ENCODE results near the gene PIP5K1C. TPM values are rescaled to one million over a fixed set of nuclear protein-coding genes. Genes with fewer than 3 reads are reported as not detected.
A peak's percentile ranks its signal among the peaks of the same experiment; 100 is the strongest.

The PIP5K1C gene
- total RNA-seq, 6 experiments from 2014 or later = 5.3 to 9.8 (median 7.6) TPM

DNA sequence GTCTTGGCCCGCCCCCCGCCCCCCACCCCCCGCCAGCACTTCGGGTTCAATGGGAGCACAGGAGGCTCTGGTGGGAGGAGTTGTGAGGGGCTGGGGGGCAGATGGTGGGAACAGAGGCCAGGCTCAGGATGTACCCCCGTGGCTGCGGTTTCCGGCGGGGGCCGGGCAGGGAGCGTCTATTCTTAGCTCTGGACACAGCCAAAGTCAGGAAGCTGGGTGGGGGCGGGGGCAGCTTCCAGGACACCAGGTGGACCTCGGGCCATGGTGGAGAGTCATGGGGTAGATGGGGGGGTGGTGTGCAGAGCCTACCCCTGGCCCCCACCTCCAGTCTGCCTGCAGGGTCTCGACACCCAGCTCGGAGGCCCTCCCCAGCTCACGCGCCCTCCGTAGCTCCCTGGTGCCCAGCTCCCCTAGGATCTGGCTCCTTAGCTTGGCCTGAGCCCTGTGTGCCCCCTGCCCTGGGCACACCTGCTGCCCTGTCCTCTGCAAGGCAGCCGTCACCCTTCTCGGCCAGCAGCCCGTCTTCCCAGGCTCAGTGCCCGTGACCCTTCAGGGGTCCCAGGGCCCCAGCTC, 91.4 kb downstream of the PIP5K1C start:
- 54% methylated on average over 3 of the region's 21 CpGs for WGBS (ENCODE audit: insufficient coverage, low coverage, low lambda C conversion rate, missing lambda C conversion rate)
- Histone ChIP-seq H3K27ac (peak overlapping the region; percentile 24 to 54 (median 31)), H3K27me3 (no peaks in the 10 kb centered on the region), H3K36me3 (peaks cover 0 to 19% (median 5%) of the 10 kb centered on the region in 4 donors), H3K4me3 (no peak overlapping the region), H3K4me1 (peaks cover 0 to 11% (median 0%) of the 10 kb centered on the region in 4 donors), H3K9me3 (no peaks in the 10 kb centered on the region)
- DNase-seq (peak in 2 of 3 donors; percentile 59 to 60), ATAC-seq (peak; percentile 7 to 30 (median 14))
- intact Hi-C loops (cut with DNase I) = no loop called here
- no peak for TF ChIP-seq CTCF (IDR thresholded peaks at IDR 0.05)
- TF ChIP-seq POLR2A (IDR thresholded peaks at IDR 0.05) = no peak

DNA sequence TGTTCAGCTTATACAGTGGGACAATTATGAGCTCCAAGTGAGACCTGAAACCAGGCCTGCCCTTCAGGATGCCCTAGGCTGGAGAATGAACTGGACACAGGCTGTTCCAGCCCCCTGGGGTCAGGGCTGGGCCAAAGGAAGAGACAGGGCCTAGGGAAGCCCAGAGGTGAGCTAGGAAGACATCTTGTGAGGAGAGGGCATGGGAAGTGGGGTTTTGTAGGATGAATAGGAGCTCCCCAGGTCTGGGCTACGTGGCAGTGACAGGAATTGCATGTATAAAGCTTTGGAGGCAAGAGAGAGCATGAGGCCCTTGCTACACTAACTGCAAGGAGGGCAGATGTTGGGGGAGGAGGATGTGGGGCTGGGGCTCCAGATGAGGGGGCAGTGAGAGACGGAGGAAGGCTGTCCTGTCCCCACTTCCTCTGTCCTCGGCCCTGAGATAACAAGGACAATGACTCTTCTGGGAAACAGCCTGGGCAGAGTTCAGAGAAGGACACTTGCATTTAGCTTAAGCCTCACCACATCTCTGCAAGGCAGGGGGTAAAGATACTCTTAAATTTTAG, 92.1 kb downstream of the PIP5K1C start:
- H3K27me3 ChIP-seq = no peaks in the 10 kb centered on the region
- H3K27ac ChIP-seq = peak overlapping the region in 2 of 3 donors; percentile 31 to 76
- H3K4me1 ChIP-seq = peaks cover 0 to 11% (median 0%) of the 10 kb centered on the region in 4 donors
- ATAC-seq = peak in 3 of 4 donors; percentile 8 to 14 (median 9)
- DNase-seq = no peak
- intact Hi-C loops (cut with DNase I) = no loop called here
- H3K36me3 ChIP-seq = peaks cover 0 to 19% (median 5%) of the 10 kb centered on the region in 4 donors
- H3K4me3 ChIP-seq = no peak overlapping the region
- TF ChIP-seq POLR2A (IDR thresholded peaks at IDR 0.05) (no peak), CTCF (IDR thresholded peaks at IDR 0.05) (no peak)
- H3K9me3 ChIP-seq = no peaks in the 10 kb centered on the region
- 10% methylated on average over 3 of the region's 3 CpGs for WGBS (ENCODE audit: insufficient coverage, low coverage, low lambda C conversion rate, missing lambda C conversion rate)

GRCh38 chr19:3607303-3608078, 92.8 kb downstream of the PIP5K1C start:
- Histone ChIP-seq H3K9me3 (no peaks in the 10 kb centered on the region), H3K4me3 (peak overlapping the region; percentile 26 to 48 (median 42)), H3K27ac (peak overlapping the region; percentile 58 to 76 (median 67)), H3K27me3 (no peaks in the 10 kb centered on the region), H3K4me1 (peaks cover 0 to 11% (median 0%) of the 10 kb centered on the region in 4 donors), H3K36me3 (peaks cover 0 to 13% (median 5%) of the 10 kb centered on the region in 4 donors)
- WGBS (ENCODE audit: insufficient coverage, low coverage, low lambda C conversion rate, missing lambda C conversion rate) = 21% methylated on average over 10 of the region's 22 CpGs
- peak in 2 of 3 donors; percentile 58 to 67 for DNase-seq
- intact Hi-C loops (cut with DNase I) = no loop called here
- no peak for TF ChIP-seq CTCF (IDR thresholded peaks at IDR 0.05)
- TF ChIP-seq POLR2A (IDR thresholded peaks at IDR 0.05) = peak; percentile 24
- ATAC-seq = peak; percentile 14 to 53 (median 27)

DNA sequence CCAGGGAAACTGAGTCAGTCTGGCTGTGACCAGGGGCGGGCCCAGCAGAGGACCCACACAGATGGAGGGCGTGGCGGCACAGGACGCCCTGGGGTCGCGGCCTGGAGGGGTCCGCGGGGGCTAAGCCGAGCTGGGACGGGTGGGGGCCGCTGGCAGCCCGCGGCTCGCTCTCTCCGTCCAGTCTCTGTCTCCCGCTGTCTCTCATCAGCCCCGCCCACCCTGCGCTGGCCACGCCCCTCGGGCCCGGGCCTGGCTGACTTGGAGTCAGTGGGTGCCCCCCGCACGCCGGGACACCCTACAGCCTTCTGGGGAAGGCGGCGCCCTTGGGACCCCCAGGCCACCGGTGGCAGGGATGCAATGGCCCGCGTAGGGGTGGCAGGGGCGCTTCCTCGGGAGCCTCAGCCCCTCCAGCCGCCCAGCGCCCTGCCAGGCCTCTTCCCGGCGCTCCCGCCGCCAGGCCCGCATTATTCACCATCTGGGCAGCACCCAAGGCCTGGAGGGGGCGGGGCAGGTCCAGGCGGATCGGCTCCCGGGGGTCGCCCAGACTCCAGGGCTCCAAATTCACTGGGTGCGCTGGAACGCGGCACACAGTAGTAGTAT, 93.5 kb downstream of the PIP5K1C start, which contains the start of gene TBXA2R:
Gene TBXA2R, minus strand, starts transcription at position 186 of the 600 bp plus-strand sequence. CDS start 6,241 bp downstream, outside the sequence.
- TF ChIP-seq POLR2A (IDR thresholded peaks at IDR 0.05) = peak; percentile 31
- TF ChIP-seq CTCF (IDR thresholded peaks at IDR 0.05) = no peak
- intact Hi-C loops (cut with DNase I) = no loop called here
- H3K9me3 ChIP-seq = no peaks in the 10 kb centered on the region
- H3K27me3 ChIP-seq = no peaks in the 10 kb centered on the region
- peaks cover 0 to 7% (median 3%) of the 10 kb centered on the region in 4 donors for H3K36me3 ChIP-seq
- peaks cover 0 to 11% (median 0%) of the 10 kb centered on the region in 4 donors for H3K4me1 ChIP-seq
- ATAC-seq (peak; percentile 47 to 58 (median 52)), DNase-seq (peak in 2 of 3 donors; percentile 77 to 78)
- peak within 1 kb of the TSS; percentile 58 to 76 (median 67) for H3K27ac ChIP-seq
- 2% methylated on average over 14 of the region's 46 CpGs for WGBS (ENCODE audit: insufficient coverage, low coverage, low lambda C conversion rate, missing lambda C conversion rate)
- peak within 1 kb of the TSS; percentile 26 to 48 (median 42) for H3K4me3 ChIP-seq
